HepG2 (cell line): ENCODE data around the gene AMZ1. TPM values are rescaled to one million over a fixed set of nuclear protein-coding genes. Genes with fewer than 3 reads are reported as not detected.
A peak's percentile ranks its signal among the peaks of the same experiment; 100 is the strongest.

Source experiments
- ATAC-seq: fragments of 200-7000 bp; cut with Tn5 transposase; 3 replicates; pipeline ENCODE4 v1.9.1; 2020; ENCODE audit warnings: mild to moderate bottlenecking, moderate library complexity
- BruUV-seq: library from RNA; stranded (reverse); fragments of 400-500 nt; replicated peaks from 2 replicates; lab custom pipeline; 2021; lab: Mats Ljungman, UMichigan
- CTCF ChIA-PET: fragments of 300-600 bp; formaldehyde crosslinking; extraction: SDS; loops from one replicate; lab custom pipeline; 2021; ENCODE audit warnings: low total read pairs, inconsistent platforms, low intra/inter-chr PET ratio; lab: Yijun Ruan, JAX
- POLR2A ChIA-PET: fragments of 350-600 bp; sonication (Branson Sonifier 250); formaldehyde crosslinking; loops from one replicate; lab custom pipeline; 2020; ENCODE audit warnings: antibody characterized with exemption, inconsistent platforms; lab: Yijun Ruan, JAX
- DNase-seq: peaks from one replicate; pipeline ENCODE4 v3.0.0-alpha.2; 2015; ENCODE audit warnings: low spot score
- FAIRE-seq: peaks from 3 replicates; lab custom pipeline; 2011; peaks lifted over from hg19 to GRCh38; lab: Jason Lieb, UNC
- H2AFZ ChIP-seq: one replicate; pipeline ENCODE4 v1.6.1; 2011; ENCODE audit warnings: low read length, inconsistent platforms
- H3K27ac ChIP-seq: fragments of 300-600 bp; 3 replicates; pipeline ENCODE4 v1.8.0; 2011; ENCODE audit warnings: mixed run types, mild to moderate bottlenecking, mixed read lengths, low read length, inconsistent platforms; ENCODE audit not compliant: insufficient read depth; ENCODE audit errors: extremely low read length
- H3K27me3 ChIP-seq, 2 experiments: fragments of 200-600 bp in 1 of 2; 2 replicates in 1 of 2; 3 replicates in 1 of 2; pipeline versions ENCODE4 v1.6.0 to v1.8.0; 2011; ENCODE audit warnings: low read length in 2 of 2, mild to moderate bottlenecking in 2 of 2, moderate library complexity in 2 of 2, inconsistent platforms in 1 of 2; ENCODE audit not compliant: insufficient read depth in 2 of 2, control insufficient read depth in 1 of 2
- H3K36me3 ChIP-seq, 2 experiments: fragments of 200-600 bp in 1 of 2; replicated peaks in 1 of 2; 2 replicates in 1 of 2; 3 replicates in 1 of 2; pipeline versions ENCODE4 v1.5.1 to v1.8.0; 2011; ENCODE audit warnings: low read length in 2 of 2, inconsistent platforms in 1 of 2; ENCODE audit not compliant: insufficient read depth in 2 of 2, control insufficient read depth in 1 of 2
- H3K4me1 ChIP-seq: 2 replicates; pipeline ENCODE4 v1.5.1; 2012; ENCODE audit warnings: low read length, inconsistent platforms; ENCODE audit not compliant: insufficient read depth
- H3K4me2 ChIP-seq: 2 replicates; pipeline ENCODE4 v1.6.0; 2011; ENCODE audit warnings: low read depth, low read length, inconsistent platforms
- H3K4me3 ChIP-seq, 3 experiments: fragments of 200-600 bp in 1 of 3; sonication (generic), shearing (Covaris generic) in 1 of 3; replicated peaks in 1 of 3; 2 replicates each; pipeline ENCODE4 v1.5.1; 2011 to 2016; ENCODE audit warnings: low read length in 3 of 3, inconsistent platforms in 2 of 3, low read depth in 2 of 3, mild to moderate bottlenecking in 2 of 3, control low read depth in 1 of 3, mixed read lengths in 1 of 3; ENCODE audit not compliant: insufficient read depth in 1 of 3
- H3K79me2 ChIP-seq: one replicate; pipeline ENCODE4 v1.6.1; 2011; ENCODE audit warnings: low read length, inconsistent platforms; ENCODE audit not compliant: insufficient read depth
- H3K9ac ChIP-seq: 2 replicates; pipeline ENCODE4 v1.6.0; 2011; ENCODE audit warnings: mild to moderate bottlenecking, low read depth, low read length, inconsistent platforms; ENCODE audit not compliant: insufficient read depth
- H3K9me3 ChIP-seq: 2 replicates; pipeline ENCODE4 v1.5.1; 2012; ENCODE audit warnings: mild to moderate bottlenecking, low read length
- H4K20me1 ChIP-seq: 2 replicates; pipeline ENCODE4 v1.6.0; 2011; ENCODE audit warnings: inconsistent platforms, mild to moderate bottlenecking, low read length, moderate library complexity; ENCODE audit not compliant: insufficient read depth
- AHR ChIP-seq: IDR thresholded peaks from 2 replicates; pipeline ENCODE4 v1.6.1; 2018; ENCODE audit warnings: missing genetic modification reagents, missing compliant biosample characterization
- AKNA ChIP-seq: sonication (generic); formaldehyde crosslinking; IDR thresholded peaks from 2 replicates; pipeline ENCODE4 v1.4.0; 2020; ENCODE audit warnings: missing genetic modification reagents, borderline replicate concordance
- CTCF ChIP-seq: sonication (generic); formaldehyde crosslinking; IDR thresholded peaks from 2 replicates; pipeline ENCODE4 v1.5.0; 2020; ENCODE audit warnings: mild to moderate bottlenecking, missing genetic modification reagents, moderate library complexity
- ETV5 ChIP-seq: IDR thresholded peaks from 2 replicates; pipeline ENCODE4 v1.6.1; 2018; ENCODE audit warnings: missing biosample characterization, missing genetic modification reagents, inconsistent platforms, borderline replicate concordance
- MYPOP ChIP-seq: sonication (generic); formaldehyde crosslinking; IDR thresholded peaks from 2 replicates; pipeline ENCODE4 v1.8.1; 2023; ENCODE audit warnings: mild to moderate bottlenecking, moderate library complexity, missing genetic modification reagents
- RELA ChIP-seq: sonication (generic); formaldehyde crosslinking; IDR thresholded peaks from 2 replicates; pipeline ENCODE4 v1.4.0; 2020; ENCODE audit warnings: missing genetic modification reagents
- ZBTB33 ChIP-seq: sonication (generic); formaldehyde crosslinking; IDR thresholded peaks from 2 replicates; pipeline ENCODE4 v1.4.0; 2020; ENCODE audit warnings: missing genetic modification reagents
- ZBTB38 ChIP-seq: sonication (generic); formaldehyde crosslinking; IDR thresholded peaks from 2 replicates; pipeline ENCODE4 v1.5.1; 2020; ENCODE audit warnings: mild to moderate bottlenecking, missing genetic modification reagents
- WGBS: methylation state at CpG from one replicate; pipeline ENCODE4 v1.1.6; 2017; ENCODE audit warnings: low lambda C conversion rate; 5-methylcytosine and 5-hydroxymethylcytosine counted together
- in situ Hi-C: cut with HindIII; loops from 2 replicates; pipeline ENCODE4 v1.10.0; 2017; ENCODE audit warnings: low pct_unique_long_range_greater_than_20kb; ENCODE audit not compliant: extremely low pct_ligation_motif_present
- intact Hi-C: fragments of 100-400 bp; cut with micrococcal nuclease; formaldehyde crosslinking; loops from one replicate; pipeline ENCODE4 v1.10.0; 2022; ENCODE audit not compliant: unreplicated experiment
- polyA plus RNA-seq, 8 experiments: library from polyadenylated mRNA; depleted of rRNA in 3 of 8; stranded (reverse) in 7 of 8; unstranded in 1 of 8; fragments of >200 nt; fragmentation: Illumina TruSeq in 4 of 8; extraction: Trizol in 4 of 8; gene quantifications; 2 replicates each; pipeline versions ENCODE4 v1.2.1 to v1.2.3, GENCODE V29; 2011 to 2016; ENCODE audit warnings: low read depth in 4 of 8, missing spikeins in 1 of 8, mixed read lengths in 1 of 8; ENCODE audit not compliant: insufficient read depth in 1 of 8
- total RNA-seq, 5 experiments: library from RNA; depleted of rRNA; stranded (reverse); fragments of >200 nt; fragmentation: Illumina TruSeq; extraction: Trizol; gene quantifications; 2 replicates each; pipeline ENCODE4 v1.2.3, GENCODE V29; 2016; ENCODE audit warnings: low read depth in 1 of 5

Gene AMZ1
- total and polyA plus RNA-seq, 2 of the 13 experiments (the other 11 are each of a cell fraction or from before 2014, with no cell fraction given) = 0.03 TPM; not detected in 1

- intact Hi-C loops (no loop called here), in situ Hi-C loops (no loop called here)
- Histone ChIP-seq H3K9me3 (no peaks in the 10 kb centered on the region), H4K20me1 (no peaks in the 10 kb centered on the region; the same call in 1 of the 2 replicates), H3K27ac (no peak overlapping the region), H3K79me2 (no peaks in the 10 kb centered on the region), H3K4me1 (peaks cover 15% of the 10 kb centered on the region), H3K36me3 (peaks cover under 1 to 2% of the 10 kb centered on the region in 2 experiments; a peak in 2 of 5 replicates), H3K4me3 (no peak overlapping the region), H3K4me2 (no peak overlapping the region), H3K9ac (no peak overlapping the region), H3K27me3 (no peaks in the 10 kb centered on the region), H2AFZ (no peak overlapping the region)
- FAIRE-seq = no peak
- ChIA-PET POLR2A (no interaction called here), CTCF (no interaction called here)
- 90% methylated on average over 2 of the region's 13 CpGs for WGBS
- DNase-seq = no peak
- peak; percentile 15; the same call in 1 of the 2 replicates for TF ChIP-seq CTCF
- TF ChIP-seq AKNA (CRISPR knock-in tag) = no peak
- TF ChIP-seq AHR = no peak
- TF ChIP-seq ETV5 (CRISPR knock-in tag) = no peak
- TF ChIP-seq MYPOP (CRISPR knock-in tag) = no peak
- peak; percentile 34; the same call in 1 of the 2 replicates for TF ChIP-seq ZBTB38 (CRISPR knock-in tag)
- TF ChIP-seq ZBTB33 (CRISPR knock-in tag) = peak; percentile 72
- TF ChIP-seq RELA (CRISPR knock-in tag) = no peak
- BruUV-seq = no TSS peak
- ATAC-seq = no peak
These were observed 25.4 kb downstream of the AMZ1 start for GRCh38 chr7:2713370-2713769.
